ENCODE measurements around the gene EVC2.

EVC2 gene, protein sequence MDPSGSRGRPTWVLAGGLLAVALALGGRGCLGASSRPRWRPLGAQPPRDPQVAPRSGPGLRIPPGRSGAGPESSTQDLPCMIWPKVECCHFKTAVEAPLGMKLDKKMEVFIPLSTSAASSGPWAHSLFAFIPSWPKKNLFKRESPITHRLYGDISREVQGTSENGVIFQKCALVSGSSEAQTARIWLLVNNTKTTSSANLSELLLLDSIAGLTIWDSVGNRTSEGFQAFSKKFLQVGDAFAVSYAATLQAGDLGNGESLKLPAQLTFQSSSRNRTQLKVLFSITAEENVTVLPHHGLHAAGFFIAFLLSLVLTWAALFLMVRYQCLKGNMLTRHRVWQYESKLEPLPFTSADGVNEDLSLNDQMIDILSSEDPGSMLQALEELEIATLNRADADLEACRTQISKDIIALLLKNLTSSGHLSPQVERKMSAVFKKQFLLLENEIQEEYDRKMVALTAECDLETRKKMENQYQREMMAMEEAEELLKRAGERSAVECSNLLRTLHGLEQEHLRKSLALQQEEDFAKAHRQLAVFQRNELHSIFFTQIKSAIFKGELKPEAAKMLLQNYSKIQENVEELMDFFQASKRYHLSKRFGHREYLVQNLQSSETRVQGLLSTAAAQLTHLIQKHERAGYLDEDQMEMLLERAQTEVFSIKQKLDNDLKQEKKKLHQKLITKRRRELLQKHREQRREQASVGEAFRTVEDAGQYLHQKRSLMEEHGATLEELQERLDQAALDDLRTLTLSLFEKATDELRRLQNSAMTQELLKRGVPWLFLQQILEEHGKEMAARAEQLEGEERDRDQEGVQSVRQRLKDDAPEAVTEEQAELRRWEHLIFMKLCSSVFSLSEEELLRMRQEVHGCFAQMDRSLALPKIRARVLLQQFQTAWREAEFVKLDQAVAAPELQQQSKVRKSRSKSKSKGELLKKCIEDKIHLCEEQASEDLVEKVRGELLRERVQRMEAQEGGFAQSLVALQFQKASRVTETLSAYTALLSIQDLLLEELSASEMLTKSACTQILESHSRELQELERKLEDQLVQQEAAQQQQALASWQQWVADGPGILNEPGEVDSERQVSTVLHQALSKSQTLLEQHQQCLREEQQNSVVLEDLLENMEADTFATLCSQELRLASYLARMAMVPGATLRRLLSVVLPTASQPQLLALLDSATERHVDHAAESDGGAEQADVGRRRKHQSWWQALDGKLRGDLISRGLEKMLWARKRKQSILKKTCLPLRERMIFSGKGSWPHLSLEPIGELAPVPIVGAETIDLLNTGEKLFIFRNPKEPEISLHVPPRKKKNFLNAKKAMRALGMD

DNA sequence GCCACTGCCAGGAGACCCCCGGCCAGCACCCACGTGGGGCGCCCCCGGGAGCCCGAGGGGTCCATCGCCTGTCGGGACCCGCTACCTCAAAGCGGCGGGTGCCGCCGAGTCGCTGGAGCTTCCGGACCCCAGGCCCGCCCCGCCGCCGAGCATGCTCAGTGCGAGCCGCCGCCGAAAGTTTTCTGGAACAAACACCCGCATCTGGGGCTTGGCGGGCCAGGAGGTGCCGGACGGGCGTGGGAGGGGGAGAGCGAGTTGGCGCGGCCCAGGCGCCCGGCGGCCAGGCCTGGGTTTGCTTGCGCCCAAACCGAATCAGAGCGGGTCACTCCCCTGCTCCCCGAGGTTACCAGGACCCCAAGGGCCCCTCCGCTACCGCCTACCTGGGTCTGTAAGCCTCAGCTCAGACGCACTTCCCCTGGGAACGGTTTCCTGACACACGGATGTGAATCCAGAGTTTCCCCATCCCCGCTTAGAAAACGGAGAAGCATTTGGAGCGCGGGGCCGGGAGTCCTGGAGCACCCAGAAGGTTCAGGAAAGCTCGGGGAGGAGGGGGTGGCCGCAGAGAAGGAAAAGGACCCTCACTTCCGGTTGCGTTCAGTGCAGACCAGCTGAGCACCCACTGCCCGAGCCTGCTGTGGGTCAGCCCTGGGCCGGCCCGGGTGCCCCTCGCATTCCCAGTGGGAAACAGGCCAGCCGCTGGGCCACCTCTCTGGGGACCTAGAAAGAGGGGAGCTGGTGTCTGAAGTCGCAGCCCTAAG is at the start of gene EVC2:
Gene EVC2 (minus strand): TSS at position 111 of the 758 bp plus-strand sequence. CDS start 46 bp downstream, at position 65.
- DNase-seq, result no peak

DNA sequence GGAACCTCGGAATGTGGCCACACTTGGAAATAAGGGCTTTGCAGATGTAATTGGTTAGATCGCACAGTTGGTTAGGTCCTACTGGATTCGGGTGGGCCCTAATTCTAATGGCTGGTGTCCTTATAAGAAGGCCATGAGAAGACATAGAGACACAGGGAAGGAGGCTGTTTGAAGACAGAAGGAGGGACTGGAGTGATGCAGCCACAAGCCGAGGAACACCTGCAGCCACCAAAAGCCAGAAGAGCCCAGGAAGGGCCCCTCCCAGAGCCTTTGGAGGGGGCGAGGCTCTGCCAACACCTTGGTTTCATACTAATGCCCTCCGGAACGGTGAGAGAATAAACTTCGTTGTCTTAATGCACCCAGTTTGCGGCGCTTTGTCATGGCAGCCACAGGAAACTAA is 49.6 kb upstream of the EVC2 start:
- no peak for DNase-seq

DNA sequence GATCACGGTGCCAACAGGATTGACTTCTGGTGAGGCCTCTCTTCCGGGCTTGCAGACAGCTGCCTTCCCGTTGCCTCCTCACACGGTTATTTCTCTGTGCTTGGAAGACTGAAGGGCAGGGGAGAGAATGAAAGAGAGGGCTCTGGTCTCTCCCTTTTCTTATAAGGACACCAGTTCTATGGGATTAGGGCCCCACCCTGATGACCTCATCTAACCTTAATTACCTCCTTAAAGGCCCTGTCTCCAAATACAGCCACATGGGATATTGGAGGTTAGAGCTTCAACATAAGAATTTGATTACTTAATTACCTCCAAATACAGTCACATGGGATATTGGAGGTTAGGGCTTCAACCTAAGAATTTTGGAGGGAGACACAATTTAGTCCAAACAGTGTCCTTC is 49.2 kb upstream of the EVC2 start:
- no peak for DNase-seq

DNA sequence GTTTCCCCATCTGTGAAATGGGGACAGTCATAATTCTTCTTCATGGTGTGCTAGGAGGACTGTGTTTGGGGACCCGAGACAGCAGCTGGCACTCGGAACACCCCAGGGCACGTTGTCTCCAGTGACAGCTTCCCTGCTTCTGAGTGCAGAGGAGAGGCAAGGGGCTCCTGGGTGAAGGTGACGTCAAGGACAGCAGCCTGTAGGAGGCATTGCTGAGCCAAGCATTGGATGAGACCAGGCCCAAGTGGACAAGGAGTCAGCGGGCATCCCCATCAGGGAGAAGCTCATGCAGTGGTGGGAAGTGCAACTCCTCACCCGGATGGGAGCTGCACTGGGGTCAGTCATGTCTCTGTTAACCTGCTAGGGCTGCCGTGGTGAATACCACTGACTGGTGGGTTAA is 48.7 kb upstream of the EVC2 start:
- no peak for DNase-seq

DNA sequence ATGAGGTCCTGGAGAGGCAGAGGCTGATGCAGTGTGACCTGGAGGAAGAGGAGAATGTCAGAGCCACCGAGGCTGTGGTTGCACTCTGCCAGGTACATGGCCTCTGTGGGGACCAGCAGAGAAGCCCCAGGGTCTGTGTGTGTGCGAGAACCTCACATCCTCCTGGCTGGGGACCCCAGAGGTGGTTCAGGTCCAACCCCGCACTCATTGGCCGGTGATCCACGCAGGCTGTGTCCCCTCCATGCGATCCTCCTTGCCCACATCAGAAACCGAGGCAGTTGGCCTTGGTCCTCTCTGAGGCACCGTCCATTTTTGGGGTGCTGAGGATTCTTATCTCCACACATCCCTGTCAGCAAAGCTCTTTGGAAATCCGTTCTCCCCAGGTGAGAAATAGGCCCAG is 47.9 kb upstream of the EVC2 start:
- DNase-seq, result no peak

DNA sequence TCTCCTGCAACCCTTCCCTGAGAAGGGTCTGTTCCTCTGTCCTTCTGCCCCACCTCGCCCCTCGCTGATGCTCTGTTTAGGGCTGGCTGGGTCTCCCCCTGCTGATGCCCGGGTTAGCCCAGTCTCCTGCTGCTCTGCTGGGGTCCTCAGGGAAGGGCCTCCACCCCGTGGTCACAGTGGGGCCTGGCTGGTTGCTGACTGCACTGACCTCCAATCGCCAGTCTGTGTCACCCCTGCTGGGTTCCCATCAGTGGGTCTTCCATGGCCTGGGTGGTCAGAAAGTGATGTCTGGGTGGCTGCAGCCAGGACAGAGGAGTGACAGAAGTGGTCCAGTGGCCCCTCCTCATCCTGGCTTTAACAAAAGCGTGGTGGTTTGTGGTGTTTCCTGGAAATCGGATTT is 47.3 kb upstream of the EVC2 start:
- no peak for DNase-seq

DNA sequence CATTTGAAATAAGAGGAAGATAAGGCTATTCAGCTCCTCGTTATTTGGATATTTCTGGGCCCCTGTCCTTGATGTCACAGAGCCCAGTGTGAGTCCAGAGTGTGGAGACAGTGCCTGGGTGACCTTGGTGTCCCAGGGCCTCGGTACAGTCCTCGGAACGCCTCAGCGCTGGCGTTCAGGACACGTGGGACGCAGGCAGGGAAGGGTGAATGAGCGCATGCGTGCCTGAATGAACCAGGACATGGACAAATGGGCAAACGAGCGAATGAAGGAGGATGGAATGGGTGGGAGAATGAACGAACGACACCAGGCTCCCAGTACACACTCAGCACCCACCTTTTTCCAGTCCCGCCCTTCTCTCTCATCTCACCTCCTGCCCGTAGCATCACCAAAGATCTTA is 46.8 kb upstream of the EVC2 start:
- DNase-seq, result no peak

DNA sequence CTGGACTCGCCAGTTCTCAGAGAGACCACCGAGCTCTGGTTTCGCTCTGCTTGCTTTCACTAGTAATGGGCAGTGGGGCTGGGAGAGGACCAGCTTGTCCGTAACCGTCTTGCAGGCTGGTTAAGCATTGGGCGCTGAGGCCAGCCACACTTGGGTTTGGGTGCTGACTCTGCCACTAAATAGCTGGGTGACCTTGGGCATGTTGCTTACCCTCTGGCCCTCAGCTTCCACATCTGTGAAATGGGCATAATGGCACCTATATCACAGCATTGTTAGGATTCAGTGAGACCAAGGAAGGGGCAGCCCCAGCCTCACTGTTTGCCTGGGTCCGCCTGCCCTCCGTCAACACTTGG is 46.1 kb upstream of the EVC2 start:
- no peak for DNase-seq

DNA sequence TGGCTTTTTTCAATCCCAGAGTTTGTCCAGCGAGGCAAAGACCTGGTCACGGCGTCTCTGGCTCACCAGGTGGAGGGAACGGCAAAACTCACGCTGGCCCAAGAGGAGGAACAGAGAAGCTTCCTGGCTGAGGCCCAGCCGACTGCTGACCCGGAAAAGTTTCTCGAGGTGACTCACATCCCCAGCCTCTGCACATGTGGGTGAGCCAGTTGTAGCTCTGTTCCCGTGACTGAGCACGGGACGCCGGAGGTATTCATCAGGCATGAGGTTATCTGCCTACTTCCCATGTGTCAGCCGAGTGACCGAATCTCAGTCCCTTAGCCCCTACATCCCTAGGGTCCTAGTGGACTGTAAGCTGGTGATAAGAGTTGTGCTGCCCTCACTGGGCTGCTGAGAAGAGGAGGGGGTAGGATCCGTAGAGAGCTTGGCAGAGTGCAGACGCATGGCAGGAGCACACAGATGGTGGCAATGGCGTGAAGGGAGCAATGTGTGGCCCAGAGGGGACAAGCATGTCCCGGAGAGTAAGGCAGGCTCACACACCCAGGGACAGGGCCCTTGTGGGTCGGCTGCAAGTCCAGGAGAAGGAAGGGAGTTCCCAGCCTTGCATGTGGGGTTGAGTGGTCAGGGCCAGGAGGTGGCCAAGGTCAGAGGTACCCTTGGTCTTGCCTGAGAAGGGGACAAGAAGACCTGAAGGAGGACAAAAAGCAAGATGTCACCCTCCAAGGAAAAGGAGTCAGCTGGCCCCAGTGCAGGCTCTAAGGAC is 45.6 kb upstream of the EVC2 start:
- DNase-seq, result no peak

DNA sequence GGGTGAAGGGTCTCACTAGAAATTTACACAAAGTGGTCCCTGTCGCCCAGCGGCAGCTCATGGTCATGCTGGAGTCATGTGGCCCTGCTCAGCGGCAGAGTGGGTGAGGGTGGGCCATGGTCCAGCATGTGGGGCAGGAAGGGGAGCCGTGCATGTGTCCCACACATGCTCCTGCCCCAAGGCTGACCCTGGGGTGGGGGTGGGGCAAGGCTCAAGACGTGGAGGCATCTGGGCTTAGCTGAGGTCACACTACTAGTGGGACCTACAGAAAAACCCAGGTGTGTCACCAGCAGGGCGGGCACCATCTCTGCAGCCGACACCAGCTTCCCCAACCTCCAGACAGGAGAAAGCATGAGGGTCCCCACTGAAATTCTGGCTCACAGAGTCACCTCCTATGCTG is 45.0 kb upstream of the EVC2 start:
- DNase-seq, result no peak

DNA sequence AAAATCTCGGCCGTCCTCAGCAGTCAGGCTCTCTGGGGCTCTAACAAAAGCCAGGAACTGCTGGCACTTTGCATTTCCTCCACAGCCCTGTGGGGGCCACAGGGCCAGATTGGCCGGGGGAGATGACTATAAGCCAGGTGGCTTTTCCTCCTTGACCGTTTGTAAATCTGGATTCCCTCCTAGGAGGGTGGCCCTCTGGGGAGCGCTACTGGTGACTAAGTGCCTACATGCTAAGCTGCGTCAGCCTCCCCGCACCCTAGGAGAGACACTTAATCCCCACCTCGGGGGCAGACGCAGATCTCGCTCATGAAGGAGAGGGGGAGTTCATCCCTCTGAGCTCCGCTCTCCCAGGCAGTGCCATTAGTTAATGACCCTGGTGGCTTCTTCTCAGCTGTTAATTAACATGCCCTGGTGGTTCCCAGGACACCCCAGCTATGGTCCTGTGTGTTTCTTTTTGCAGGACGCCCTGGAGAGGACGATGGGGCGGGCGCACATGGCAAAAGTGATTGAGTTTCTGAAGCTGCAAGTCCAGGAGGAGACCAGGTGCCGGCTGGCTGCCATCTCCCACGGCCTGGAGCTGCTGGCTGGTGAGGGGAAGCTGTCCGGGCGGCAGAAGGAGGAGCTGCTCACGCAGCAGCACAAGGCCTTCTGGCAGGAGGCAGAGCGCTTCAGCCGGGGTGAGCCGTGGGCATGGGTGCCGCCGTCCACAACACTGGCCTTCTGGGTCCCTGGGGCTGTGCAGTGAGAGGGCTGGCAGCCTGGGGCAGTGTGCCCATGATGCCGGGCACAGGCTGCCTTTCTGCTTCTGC is 44.2 kb upstream of the EVC2 start:
- no peak for DNase-seq

DNA sequence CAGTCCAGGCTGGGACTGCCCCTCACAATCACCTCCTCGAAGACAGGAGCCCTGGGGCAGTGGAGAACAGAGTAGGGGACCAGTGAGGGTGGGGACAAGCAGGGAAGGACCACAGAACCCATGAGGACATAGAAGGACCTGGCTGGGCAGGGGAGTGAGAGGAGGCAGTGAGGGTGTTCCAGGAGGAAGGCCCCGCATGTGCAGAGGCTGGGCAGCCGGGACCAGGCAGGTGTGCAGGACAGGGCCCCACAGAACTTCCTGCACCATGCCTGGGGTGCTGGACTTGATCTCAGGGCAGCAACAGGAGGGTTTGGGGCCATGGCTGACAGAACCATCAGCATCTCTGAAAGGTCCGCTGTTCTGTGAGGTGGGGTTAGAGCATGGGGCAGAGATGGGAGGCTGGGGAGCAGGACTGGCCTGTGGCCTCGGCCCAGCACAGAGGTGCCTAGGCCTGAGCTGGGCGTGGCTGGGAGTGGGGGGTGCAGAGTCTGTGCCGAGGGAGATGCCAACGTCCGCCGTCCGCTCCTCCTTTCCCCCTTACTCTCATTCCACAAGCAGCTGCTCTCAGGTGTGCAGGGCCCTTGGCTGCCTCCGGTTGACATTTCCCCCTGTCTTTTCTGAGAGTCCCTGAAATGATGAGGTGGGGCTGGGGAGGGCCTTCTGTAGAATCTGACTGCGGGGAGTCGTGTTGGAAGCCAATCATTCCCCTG is 43.5 kb upstream of the EVC2 start:
- DNase-seq, result no peak

DNA sequence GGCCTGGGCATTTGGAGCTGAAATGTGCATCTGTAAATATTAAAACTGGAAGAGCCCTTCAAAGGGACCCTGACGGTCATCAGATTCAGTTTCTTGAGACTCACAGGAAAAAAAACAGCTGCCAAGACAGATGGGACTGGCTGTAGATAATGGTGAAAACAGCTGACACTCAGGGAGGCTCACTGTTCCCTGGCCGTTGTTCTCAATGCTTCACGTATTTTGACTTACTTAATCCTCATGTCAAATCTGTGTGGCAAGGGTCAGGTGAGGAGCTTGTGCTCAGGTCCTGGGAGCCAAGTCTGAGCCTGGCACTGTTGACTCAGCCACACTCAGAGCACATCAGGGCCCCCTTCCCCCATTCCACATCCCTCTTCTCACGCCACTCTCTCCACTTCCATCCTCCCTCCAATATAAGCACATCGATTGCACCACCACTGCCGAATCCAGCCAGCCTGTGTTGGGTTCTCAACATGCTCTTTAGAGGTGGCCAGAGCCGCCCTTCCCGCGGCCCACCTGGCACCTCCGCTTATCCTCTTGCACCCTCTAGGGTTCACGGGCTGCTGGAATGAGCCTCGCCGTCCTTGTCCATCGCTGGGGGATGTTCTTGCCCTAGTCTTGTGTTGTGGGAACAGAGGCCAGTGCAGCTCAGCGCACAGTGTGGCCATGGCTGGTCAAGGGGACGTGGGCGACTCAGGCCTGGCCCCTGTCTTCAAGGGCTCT is 42.7 kb upstream of the EVC2 start:
- DNase-seq, result no peak

DNA sequence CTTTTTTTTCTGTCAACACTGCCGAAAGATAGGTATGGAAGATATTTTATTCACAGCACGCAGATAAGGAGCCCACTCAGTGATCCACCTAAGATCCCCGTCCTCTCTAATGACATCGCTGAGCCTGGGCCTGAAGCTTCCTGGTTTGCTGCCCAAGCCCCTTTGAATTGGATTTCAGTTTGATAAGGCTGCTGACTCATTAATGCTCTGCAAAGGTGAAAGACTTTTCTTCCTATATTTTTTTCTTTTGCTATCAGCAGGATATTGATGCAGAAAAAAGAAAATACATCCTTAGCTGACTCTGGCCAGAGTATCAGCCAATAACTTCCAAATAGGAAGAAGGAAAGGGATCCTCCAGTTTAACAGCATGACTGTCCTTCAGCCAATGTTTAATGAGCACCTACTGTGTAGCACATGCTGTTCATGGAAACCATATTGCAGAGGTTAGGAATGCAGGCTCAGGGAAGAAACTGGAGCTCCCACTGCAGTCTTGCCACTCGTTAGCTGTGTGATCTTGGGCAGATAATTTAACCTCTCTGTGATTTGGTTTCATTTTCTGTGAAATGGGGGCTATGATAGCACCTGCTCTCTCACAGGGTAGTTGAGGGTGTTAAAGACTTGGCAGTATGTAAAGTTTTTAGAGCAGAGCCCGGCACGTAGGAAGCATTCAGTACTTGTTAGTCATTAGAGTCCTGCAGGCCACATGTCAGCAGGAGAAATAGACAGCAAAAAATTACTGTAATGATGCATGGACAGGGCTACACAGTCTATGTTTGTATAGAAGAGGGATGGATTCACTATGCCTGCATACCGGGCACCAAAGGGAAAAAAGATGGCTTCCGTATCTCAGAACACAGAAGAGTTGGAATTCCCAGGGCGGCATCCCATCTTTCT is 41.9 kb upstream of the EVC2 start:
- DNase-seq, result no peak

DNA sequence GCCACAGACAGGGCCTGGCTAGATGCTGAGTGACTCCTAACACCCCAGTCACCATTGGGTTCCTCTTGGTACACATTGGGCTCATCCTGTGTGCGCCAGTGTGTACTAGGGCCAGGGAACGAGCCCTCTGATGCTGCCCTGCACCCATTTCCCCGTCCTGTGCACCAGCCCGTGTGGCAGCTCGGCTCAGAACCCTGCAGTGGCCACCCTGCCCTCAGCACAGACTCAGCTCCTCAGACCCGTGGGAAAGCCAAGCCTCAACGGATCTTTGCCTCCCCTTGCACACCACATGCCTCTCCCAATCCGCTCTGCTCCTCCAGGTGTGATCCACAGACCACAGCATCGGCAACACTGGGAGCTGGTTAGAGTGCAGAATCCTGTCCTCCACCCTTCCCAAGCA is 41.2 kb upstream of the EVC2 start:
- no peak for DNase-seq

DNA sequence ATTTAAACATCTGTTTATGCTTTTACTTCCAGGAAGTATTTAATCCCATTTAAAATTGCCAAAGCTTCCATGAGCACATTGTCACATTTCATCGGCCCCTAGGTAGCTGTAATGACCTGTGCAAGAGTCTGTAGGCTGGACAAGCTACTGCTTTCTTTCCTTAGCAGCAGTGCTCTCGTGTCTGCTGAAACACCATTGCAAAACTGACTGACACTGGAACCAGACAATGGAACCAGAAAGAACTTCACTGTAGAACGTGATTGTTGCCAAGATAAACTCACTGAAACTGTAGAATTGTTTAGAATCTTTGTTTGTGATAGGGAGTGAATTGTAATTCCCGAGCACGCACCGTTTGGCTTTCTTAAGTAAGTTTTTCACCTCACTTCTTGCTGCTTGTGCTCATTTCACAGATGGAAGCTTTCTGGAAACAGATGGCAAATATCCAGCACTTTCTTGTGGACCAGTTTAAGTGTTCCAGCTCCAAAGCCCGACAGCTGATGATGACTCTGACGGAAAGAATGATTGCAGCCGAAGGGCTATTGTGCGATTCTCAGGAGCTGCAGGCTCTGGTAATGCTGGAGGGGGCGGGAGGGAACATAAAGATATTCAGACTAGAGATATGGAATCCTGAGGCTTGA is 39.5 kb upstream of the EVC2 start:
- DNase-seq, result no peak

DNA sequence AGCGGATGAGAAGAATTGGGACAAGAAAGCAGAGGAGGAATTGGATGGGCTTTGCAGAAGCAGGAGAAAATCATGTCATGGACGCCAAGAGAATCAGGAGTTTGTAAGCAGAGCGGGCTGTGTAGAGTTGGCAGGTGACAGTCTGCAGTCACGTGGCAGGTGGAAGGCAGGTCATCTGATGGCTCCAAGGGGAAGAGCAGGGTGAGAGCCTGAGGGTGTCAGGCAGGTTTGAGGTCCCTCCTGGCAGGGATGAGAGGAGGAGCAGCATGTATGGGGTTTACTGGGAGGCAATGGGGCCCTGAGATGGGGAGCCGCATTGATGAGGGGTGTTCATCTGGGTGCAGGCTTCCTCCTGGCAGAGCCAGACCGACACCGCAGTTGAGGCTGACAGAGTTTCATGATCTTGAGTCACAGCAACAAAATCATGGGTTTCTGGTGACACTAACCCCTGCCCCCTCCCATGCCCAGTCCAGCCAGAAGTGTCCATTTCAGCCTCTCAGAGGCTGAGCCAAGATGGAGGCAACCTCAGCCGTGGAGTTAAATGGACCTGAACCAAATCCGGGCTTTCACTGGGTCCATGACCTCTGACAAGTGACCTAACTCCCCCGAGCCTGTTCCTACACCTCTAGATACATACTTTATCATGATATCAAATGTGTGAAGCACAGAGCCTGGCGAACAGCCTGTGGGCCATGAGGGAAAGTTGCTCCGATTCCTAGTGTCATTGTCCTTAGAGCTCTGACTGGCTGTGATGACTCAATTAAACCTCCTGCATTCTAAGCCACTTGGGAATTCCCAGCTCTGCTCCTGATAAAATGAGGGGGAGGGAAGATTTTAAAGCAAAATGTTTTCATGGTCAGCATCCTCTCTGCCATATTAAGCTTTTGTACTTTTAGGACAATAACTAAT is 38.7 kb upstream of the EVC2 start:
- DNase-seq, result no peak

Measured in activated CD8-positive, alpha-beta memory T cell treated with anti-CD3 and anti-CD28 coated beads, Interleukin-2, amount 50 U/mL, for 4 hours (primary cell).